ENCODE data around the gene PACS2. TPM values are rescaled to one million over a fixed set of nuclear protein-coding genes. Genes with fewer than 3 reads are reported as not detected.

Gene PACS2
- total and polyA plus RNA-seq, 4 experiments from 2014 or later: 1.9 to 76.6 (median 39.3) TPM

- peak overlapping the region; percentile 83 to 93 (median 85) for H3K4me3 Mint-ChIP-seq
- H3K27ac ChIP-seq (ENCODE audit: low read depth, low read length): no peak overlapping the region
- peaks cover 0 to 3% (median 0%) of the 10 kb centered on the region in 8 donors for H3K9me3 Mint-ChIP-seq
- intact Hi-C loops (cut with micrococcal nuclease): no loop called here
- ChIA-PET POLR2A (ENCODE audit: partially characterized antibody) (interaction anchor here (0.9 to 7.2 kb wide), 13 partner anchors 15 to 563 kb away, joined by 3 to 136 read pairs (median 7); partner anchors contain the start of genes BRF1, BTBD6, CDCA4 and GPR132), CTCF (ENCODE audit: partially characterized antibody) (no interaction called here)
- peak overlapping the region; percentile 49 to 52 for H3K4me3 ChIP-seq (ENCODE audit: low read length in 2 of 2)
- H3K27me3 ChIP-seq (ENCODE audit: insufficient read depth, low read length): no peaks in the 10 kb centered on the region
- H3K27me3 Mint-ChIP-seq: no peaks in the 10 kb centered on the region
- H3K4me1 ChIP-seq (ENCODE audit: insufficient read depth, low read length): peaks cover 22% of the 10 kb centered on the region
- no peaks in the 10 kb centered on the region for H3K9me3 ChIP-seq (ENCODE audit: control insufficient read depth in 1 of 2, low read length in 2 of 2)
- DNase-seq: peak; percentile 65 to 78 (median 73)
- H3K4me1 Mint-ChIP-seq: peaks cover 8 to 31% (median 23%) of the 10 kb centered on the region in 4 donors
- H3K36me3 Mint-ChIP-seq: peaks cover 0 to 7% of the 10 kb centered on the region in 2 donors
- no peaks in the 10 kb centered on the region for H3K36me3 ChIP-seq (ENCODE audit: insufficient read depth, low read length)
- H3K27ac Mint-ChIP-seq: peak overlapping the region; percentile 78 to 93 (median 82)
Observed at GRCh38 chr14:105315211-105315721, 718 bp downstream of the PACS2 start.

GRCh38 chr14:105315941-105316576 is 1.5 kb downstream of the PACS2 start:
- no peaks in the 10 kb centered on the region for H3K36me3 ChIP-seq (ENCODE audit: insufficient read depth, low read length)
- intact Hi-C loops (cut with micrococcal nuclease): no loop called here
- ChIA-PET POLR2A (ENCODE audit: partially characterized antibody) (interaction anchor here (2.7 to 7.2 kb wide), 3 partner anchors 16 to 174 kb away, joined by 14 to 136 read pairs (median 18); partner anchors contain the start of genes BRF1 and BTBD6), CTCF (ENCODE audit: partially characterized antibody) (interaction anchor here (0.7 kb wide), 1 partner anchor 230 kb away, joined by 3 read pairs; no protein-coding TSS in a partner anchor)
- no peaks in the 10 kb centered on the region for H3K27me3 ChIP-seq (ENCODE audit: insufficient read depth, low read length)
- peaks cover 22% of the 10 kb centered on the region for H3K4me1 ChIP-seq (ENCODE audit: insufficient read depth, low read length)
- Mint-ChIP-seq H3K4me3 (peak overlapping the region; percentile 83 to 93 (median 85)), H3K4me1 (peaks cover 8 to 31% (median 23%) of the 10 kb centered on the region in 4 donors), H3K27me3 (no peaks in the 10 kb centered on the region), H3K9me3 (peaks cover 0 to 3% (median 0%) of the 10 kb centered on the region in 8 donors), H3K36me3 (peaks cover 0 to 7% of the 10 kb centered on the region in 2 donors), H3K27ac (peak overlapping the region; percentile 48 to 93 (median 82))
- no peak for DNase-seq
- no peaks in the 10 kb centered on the region for H3K9me3 ChIP-seq (ENCODE audit: control insufficient read depth in 1 of 2, low read length in 2 of 2)
- peak overlapping the region in 1 of 2 donors; percentile 49 for H3K4me3 ChIP-seq (ENCODE audit: low read length in 2 of 2)
- H3K27ac ChIP-seq (ENCODE audit: low read depth, low read length): no peak overlapping the region

- H3K27me3 ChIP-seq (ENCODE audit: insufficient read depth, low read length): no peaks in the 10 kb centered on the region
- H3K36me3 ChIP-seq (ENCODE audit: insufficient read depth, low read length): no peaks in the 10 kb centered on the region
- POLR2A ChIA-PET (ENCODE audit: partially characterized antibody): interaction anchor here (7.2 kb wide), 1 partner anchor 16 kb away, joined by 136 read pairs; the partner anchor contains the start of gene BRF1
- Mint-ChIP-seq H3K36me3 (peaks cover 0 to 7% of the 10 kb centered on the region in 2 donors), H3K27ac (peak overlapping the region in 3 of 7 donors; percentile 29 to 87 (median 29)), H3K9me3 (peaks cover 0 to 3% (median 0%) of the 10 kb centered on the region in 8 donors), H3K4me1 (peaks cover 8 to 31% (median 23%) of the 10 kb centered on the region in 4 donors), H3K27me3 (no peaks in the 10 kb centered on the region), H3K4me3 (peak overlapping the region in 4 of 8 donors; percentile 20 to 93 (median 84))
- no peaks in the 10 kb centered on the region for H3K9me3 ChIP-seq (ENCODE audit: control insufficient read depth in 1 of 2, low read length in 2 of 2)
- intact Hi-C loops (cut with micrococcal nuclease): no loop called here
- no peak overlapping the region for H3K4me3 ChIP-seq (ENCODE audit: low read length in 2 of 2)
- DNase-seq: no peak
- CTCF ChIA-PET (ENCODE audit: partially characterized antibody): interaction anchor here (0.7 kb wide), 1 partner anchor 230 kb away, joined by 3 read pairs; no protein-coding TSS in a partner anchor
- H3K4me1 ChIP-seq (ENCODE audit: insufficient read depth, low read length): peaks cover 22% of the 10 kb centered on the region
- no peak overlapping the region for H3K27ac ChIP-seq (ENCODE audit: low read depth, low read length)
Observed at GRCh38 chr14:105316577-105316941, 2.0 kb downstream of the PACS2 start.

- no peak overlapping the region for H3K27ac ChIP-seq (ENCODE audit: low read depth, low read length)
- Mint-ChIP-seq H3K27me3 (no peaks in the 10 kb centered on the region), H3K27ac (peak overlapping the region in 5 of 7 donors; percentile 29 to 87 (median 72)), H3K4me3 (peak overlapping the region in 5 of 8 donors; percentile 10 to 93 (median 32)), H3K36me3 (peaks cover 0 to 7% of the 10 kb centered on the region in 2 donors), H3K4me1 (peaks cover 8 to 31% (median 23%) of the 10 kb centered on the region in 4 donors), H3K9me3 (peaks cover 0 to 3% (median 0%) of the 10 kb centered on the region in 8 donors)
- ChIA-PET POLR2A (ENCODE audit: partially characterized antibody) (interaction anchor here (1.2 to 7.2 kb wide), 2 partner anchors 17 to 23 kb away, joined by 3 to 136 read pairs; partner anchors contain the start of gene BRF1), CTCF (ENCODE audit: partially characterized antibody) (no interaction called here)
- H3K4me1 ChIP-seq (ENCODE audit: insufficient read depth, low read length): peaks cover 22% of the 10 kb centered on the region
- intact Hi-C loops (cut with micrococcal nuclease): no loop called here
- DNase-seq: no peak
- H3K9me3 ChIP-seq (ENCODE audit: control insufficient read depth in 1 of 2, low read length in 2 of 2): no peaks in the 10 kb centered on the region
- H3K4me3 ChIP-seq (ENCODE audit: low read length in 2 of 2): no peak overlapping the region
- no peaks in the 10 kb centered on the region for H3K27me3 ChIP-seq (ENCODE audit: insufficient read depth, low read length)
- no peaks in the 10 kb centered on the region for H3K36me3 ChIP-seq (ENCODE audit: insufficient read depth, low read length)
Observed at GRCh38 chr14:105316968-105317510, 2.5 kb downstream of the PACS2 start.

- H3K4me1 Mint-ChIP-seq: peaks cover 9 to 32% (median 23%) of the 10 kb centered on the region in 4 donors
- no peaks in the 10 kb centered on the region for H3K27me3 Mint-ChIP-seq
- H3K4me1 ChIP-seq (ENCODE audit: insufficient read depth, low read length): peaks cover 22% of the 10 kb centered on the region
- intact Hi-C loops (cut with micrococcal nuclease): no loop called here
- H3K4me3 ChIP-seq (ENCODE audit: low read length in 2 of 2): no peak overlapping the region
- peak overlapping the region in 3 of 7 donors; percentile 42 to 87 (median 64) for H3K27ac Mint-ChIP-seq
- H3K9me3 Mint-ChIP-seq: peaks cover 0 to 3% (median 0%) of the 10 kb centered on the region in 8 donors
- H3K36me3 Mint-ChIP-seq: peaks cover 2 to 7% of the 10 kb centered on the region in 2 donors
- H3K27ac ChIP-seq (ENCODE audit: low read depth, low read length): no peak overlapping the region
- no peak for DNase-seq
- no peaks in the 10 kb centered on the region for H3K36me3 ChIP-seq (ENCODE audit: insufficient read depth, low read length)
- no peaks in the 10 kb centered on the region for H3K9me3 ChIP-seq (ENCODE audit: control insufficient read depth in 1 of 2, low read length in 2 of 2)
- ChIA-PET POLR2A (ENCODE audit: partially characterized antibody) (interaction anchor here (1.2 kb wide), 1 partner anchor 23 kb away, joined by 3 read pairs; no protein-coding TSS in a partner anchor), CTCF (ENCODE audit: partially characterized antibody) (no interaction called here)
- no peaks in the 10 kb centered on the region for H3K27me3 ChIP-seq (ENCODE audit: insufficient read depth, low read length)
- H3K4me3 Mint-ChIP-seq: peak overlapping the region in 1 of 8 donors; percentile 50
Observed at GRCh38 chr14:105317546-105317945, 3.0 kb downstream of the PACS2 start.

- Mint-ChIP-seq H3K27me3 (no peaks in the 10 kb centered on the region), H3K27ac (peak overlapping the region in 2 of 7 donors; percentile 22 to 59), H3K4me1 (peaks cover 5 to 20% (median 9%) of the 10 kb centered on the region in 4 donors), H3K4me3 (no peak overlapping the region), H3K9me3 (no peaks in the 10 kb centered on the region), H3K36me3 (peaks cover 4 to 5% of the 10 kb centered on the region in 2 donors)
- no peak overlapping the region for H3K27ac ChIP-seq (ENCODE audit: low read depth, low read length)
- H3K4me1 ChIP-seq (ENCODE audit: insufficient read depth, low read length): no peaks in the 10 kb centered on the region
- H3K27me3 ChIP-seq (ENCODE audit: insufficient read depth, low read length): no peaks in the 10 kb centered on the region
- intact Hi-C loops (cut with micrococcal nuclease): no loop called here
- no peak for DNase-seq
- H3K9me3 ChIP-seq (ENCODE audit: control insufficient read depth in 1 of 2, low read length in 2 of 2): no peaks in the 10 kb centered on the region
- ChIA-PET CTCF (ENCODE audit: partially characterized antibody) (interaction anchor here (2.2 kb wide), 1 partner anchor 29 kb away, joined by 4 read pairs; no protein-coding TSS in a partner anchor), POLR2A (ENCODE audit: partially characterized antibody) (interaction anchor here (1.2 kb wide), 1 partner anchor 9 kb away, joined by 4 read pairs; the partner anchor contains the start of gene PACS2)
- H3K4me3 ChIP-seq (ENCODE audit: low read length in 2 of 2): no peak overlapping the region
- H3K36me3 ChIP-seq (ENCODE audit: insufficient read depth, low read length): no peaks in the 10 kb centered on the region
Observed at GRCh38 chr14:105322791-105323556, 8.4 kb downstream of the PACS2 start.

Measured in CD4-positive, alpha-beta memory T cell (primary cell).